K562 (cell line): ENCODE results near the gene SCFD2. TPM values are rescaled to one million over a fixed set of nuclear protein-coding genes. Genes with fewer than 3 reads are reported as not detected.

Source experiments
- L3MBTL2 ChIP-seq: fragments of 450-650 bp; IDR thresholded peaks from 2 replicates; pipeline ENCODE4 v1.6.1; 2016; ENCODE audit warnings: mild to moderate bottlenecking, moderate library complexity
- TEAD1 ChIP-seq, 2 experiments: fragments of 450-650 bp in 1 of 2; sonication (generic) in 1 of 2; formaldehyde crosslinking; IDR thresholded peaks; 2 replicates each; pipeline versions ENCODE4 v1.4.0 to v1.8.0; 2020 to 2022; ENCODE audit warnings: mild to moderate bottlenecking in 2 of 2, missing genetic modification reagents in 1 of 2
- TOE1 ChIP-seq, 2 experiments: fragments of 450-650 bp in 1 of 2; sonication (generic) in 1 of 2; formaldehyde crosslinking in 1 of 2; IDR thresholded peaks; 2 replicates each; pipeline versions ENCODE4 v1.7.1 to v1.8.0; 2016 to 2022; ENCODE audit warnings: borderline replicate concordance in 2 of 2, mild to moderate bottlenecking in 2 of 2, antibody characterized with exemption in 1 of 2, inconsistent platforms in 1 of 2, low read depth in 1 of 2, missing genetic modification reagents in 1 of 2, moderate library complexity in 1 of 2
- ZBED1 ChIP-seq: IDR thresholded peaks from 2 replicates; pipeline ENCODE4 v1.6.1; 2014
- polyA plus RNA-seq, 8 experiments: library from polyadenylated mRNA; depleted of rRNA in 4 of 8; stranded (reverse) in 5 of 8; unstranded in 3 of 8; fragments of >200 nt; fragmentation: Nextera tagmentation in 2 of 8; fragmentation: Illumina TruSeq in 1 of 8; extraction: Ambion mirVana in 2 of 8; extraction: Trizol in 1 of 8; gene quantifications; 2 replicates each; pipeline versions ENCODE4 v1.2.1 to v1.2.3, GENCODE V29; 2011 to 2014; ENCODE audit warnings: inconsistent platforms in 1 of 8, missing spikeins in 1 of 8
- total RNA-seq, 7 experiments: library from RNA; depleted of rRNA in 6 of 7; stranded (reverse); fragments of >200 nt in 6 of 7; fragmentation: Illumina TruSeq in 2 of 7; extraction: Trizol in 2 of 7; gene quantifications; 2 replicates each; pipeline versions ENCODE4 v1.2.1 to v1.2.3, GENCODE V29; 2011 to 2021; ENCODE audit warnings: low replicate concordance in 1 of 7
- TF ChIP-seq, protein P1 (sequence below): fragments of 450-650 bp; IDR thresholded peaks from 2 replicates; pipeline ENCODE4 v1.6.1; 2018; ENCODE audit warnings: mild to moderate bottlenecking, low read depth; ENCODE audit not compliant: partially characterized antibody
- TF ChIP-seq, protein P2 (sequence below): fragments of 200-800 bp; sonication (Bioruptor generic); IDR thresholded peaks from 2 replicates; pipeline ENCODE4 v1.6.1; 2016; ENCODE audit warnings: missing genetic modification characterization, missing compliant biosample characterization

Gene SCFD2
- total and polyA plus RNA-seq, 9 of the 15 experiments (the other 6 are each of a cell fraction or from before 2014, with no cell fraction given), result 5.7 to 30.3 (median 22.8) TPM

DNA sequence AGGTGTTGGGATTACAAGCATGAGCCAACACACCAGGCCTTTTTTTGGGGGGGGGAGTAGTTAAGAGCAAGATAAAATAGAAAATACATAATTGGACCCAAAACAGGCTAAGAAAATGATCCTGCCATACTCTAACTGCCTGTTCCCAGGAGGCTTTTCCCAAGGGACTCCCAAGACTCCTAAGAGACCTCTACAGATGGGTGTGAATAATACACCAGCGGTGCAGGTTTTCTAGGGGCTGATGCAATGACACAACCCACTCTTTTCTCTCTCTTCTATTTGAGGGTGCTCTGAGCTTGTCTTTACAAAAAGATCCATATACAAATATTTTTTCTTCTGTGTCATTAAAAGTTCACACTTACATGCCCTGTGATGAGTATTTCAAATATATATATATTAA, 386.8 kb downstream of the SCFD2 start (continued):
- TF ChIP-seq TEAD1 (CRISPR knock-in tag; IDR thresholded peaks at IDR 0.05) (no peak), ZBED1 (no peak), TOE1 (IDR thresholded peaks at IDR 0.05; ENCODE audit: borderline replicate concordance) (no peak), TOE1 (CRISPR knock-in tag; IDR thresholded peaks at IDR 0.05; ENCODE audit: borderline replicate concordance, low read depth) (no peak), L3MBTL2 (no peak)
- TF ChIP-seq, protein P1, sequence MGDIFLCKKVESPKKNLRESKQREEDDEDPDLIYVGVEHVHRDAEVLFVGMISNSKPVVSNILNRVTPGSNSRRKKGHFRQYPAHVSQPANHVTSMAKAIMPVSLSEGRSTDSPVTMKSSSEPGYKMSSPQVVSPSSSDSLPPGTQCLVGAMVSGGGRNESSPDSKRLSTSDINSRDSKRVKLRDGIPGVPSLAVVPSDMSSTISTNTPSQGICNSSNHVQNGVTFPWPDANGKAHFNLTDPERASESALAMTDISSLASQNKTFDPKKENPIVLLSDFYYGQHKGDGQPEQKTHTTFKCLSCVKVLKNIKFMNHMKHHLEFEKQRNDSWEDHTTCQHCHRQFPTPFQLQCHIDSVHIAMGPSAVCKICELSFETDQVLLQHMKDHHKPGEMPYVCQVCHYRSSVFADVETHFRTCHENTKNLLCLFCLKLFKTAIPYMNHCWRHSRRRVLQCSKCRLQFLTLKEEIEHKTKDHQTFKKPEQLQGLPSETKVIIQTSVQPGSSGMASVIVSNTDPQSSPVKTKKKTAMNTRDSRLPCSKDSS, result no peak
- TF ChIP-seq, protein P2, sequence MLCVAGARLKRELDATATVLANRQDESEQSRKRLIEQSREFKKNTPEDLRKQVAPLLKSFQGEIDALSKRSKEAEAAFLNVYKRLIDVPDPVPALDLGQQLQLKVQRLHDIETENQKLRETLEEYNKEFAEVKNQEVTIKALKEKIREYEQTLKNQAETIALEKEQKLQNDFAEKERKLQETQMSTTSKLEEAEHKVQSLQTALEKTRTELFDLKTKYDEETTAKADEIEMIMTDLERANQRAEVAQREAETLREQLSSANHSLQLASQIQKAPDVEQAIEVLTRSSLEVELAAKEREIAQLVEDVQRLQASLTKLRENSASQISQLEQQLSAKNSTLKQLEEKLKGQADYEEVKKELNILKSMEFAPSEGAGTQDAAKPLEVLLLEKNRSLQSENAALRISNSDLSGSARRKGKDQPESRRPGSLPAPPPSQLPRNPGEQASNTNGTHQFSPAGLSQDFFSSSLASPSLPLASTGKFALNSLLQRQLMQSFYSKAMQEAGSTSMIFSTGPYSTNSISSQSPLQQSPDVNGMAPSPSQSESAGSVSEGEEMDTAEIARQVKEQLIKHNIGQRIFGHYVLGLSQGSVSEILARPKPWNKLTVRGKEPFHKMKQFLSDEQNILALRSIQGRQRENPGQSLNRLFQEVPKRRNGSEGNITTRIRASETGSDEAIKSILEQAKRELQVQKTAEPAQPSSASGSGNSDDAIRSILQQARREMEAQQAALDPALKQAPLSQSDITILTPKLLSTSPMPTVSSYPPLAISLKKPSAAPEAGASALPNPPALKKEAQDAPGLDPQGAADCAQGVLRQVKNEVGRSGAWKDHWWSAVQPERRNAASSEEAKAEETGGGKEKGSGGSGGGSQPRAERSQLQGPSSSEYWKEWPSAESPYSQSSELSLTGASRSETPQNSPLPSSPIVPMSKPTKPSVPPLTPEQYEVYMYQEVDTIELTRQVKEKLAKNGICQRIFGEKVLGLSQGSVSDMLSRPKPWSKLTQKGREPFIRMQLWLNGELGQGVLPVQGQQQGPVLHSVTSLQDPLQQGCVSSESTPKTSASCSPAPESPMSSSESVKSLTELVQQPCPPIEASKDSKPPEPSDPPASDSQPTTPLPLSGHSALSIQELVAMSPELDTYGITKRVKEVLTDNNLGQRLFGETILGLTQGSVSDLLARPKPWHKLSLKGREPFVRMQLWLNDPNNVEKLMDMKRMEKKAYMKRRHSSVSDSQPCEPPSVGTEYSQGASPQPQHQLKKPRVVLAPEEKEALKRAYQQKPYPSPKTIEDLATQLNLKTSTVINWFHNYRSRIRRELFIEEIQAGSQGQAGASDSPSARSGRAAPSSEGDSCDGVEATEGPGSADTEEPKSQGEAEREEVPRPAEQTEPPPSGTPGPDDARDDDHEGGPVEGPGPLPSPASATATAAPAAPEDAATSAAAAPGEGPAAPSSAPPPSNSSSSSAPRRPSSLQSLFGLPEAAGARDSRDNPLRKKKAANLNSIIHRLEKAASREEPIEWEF (CRISPR knock-in tag), result no peak
